Activated CD4-positive, alpha-beta T cell treated with anti-CD3 and anti-CD28 coated beads, Interleukin-2, amount 50 U/mL, for 24 hours (primary cell): ENCODE measurements around the gene UBASH3B.
"Not testable (repeated sequence)": the region's sequence is repeated elsewhere in the genome, so short reads cannot be mapped to it uniquely, and the experiment has no call there.

ENCODE experiments used
- DNase-seq, 2 donors: peaks; one replicate each; pipeline ENCODE4 v3.0.0-alpha.2; 2020; ENCODE audit warnings: low read depth in 1 of 2, low spot score in 1 of 2

Gene UBASH3B

DNA sequence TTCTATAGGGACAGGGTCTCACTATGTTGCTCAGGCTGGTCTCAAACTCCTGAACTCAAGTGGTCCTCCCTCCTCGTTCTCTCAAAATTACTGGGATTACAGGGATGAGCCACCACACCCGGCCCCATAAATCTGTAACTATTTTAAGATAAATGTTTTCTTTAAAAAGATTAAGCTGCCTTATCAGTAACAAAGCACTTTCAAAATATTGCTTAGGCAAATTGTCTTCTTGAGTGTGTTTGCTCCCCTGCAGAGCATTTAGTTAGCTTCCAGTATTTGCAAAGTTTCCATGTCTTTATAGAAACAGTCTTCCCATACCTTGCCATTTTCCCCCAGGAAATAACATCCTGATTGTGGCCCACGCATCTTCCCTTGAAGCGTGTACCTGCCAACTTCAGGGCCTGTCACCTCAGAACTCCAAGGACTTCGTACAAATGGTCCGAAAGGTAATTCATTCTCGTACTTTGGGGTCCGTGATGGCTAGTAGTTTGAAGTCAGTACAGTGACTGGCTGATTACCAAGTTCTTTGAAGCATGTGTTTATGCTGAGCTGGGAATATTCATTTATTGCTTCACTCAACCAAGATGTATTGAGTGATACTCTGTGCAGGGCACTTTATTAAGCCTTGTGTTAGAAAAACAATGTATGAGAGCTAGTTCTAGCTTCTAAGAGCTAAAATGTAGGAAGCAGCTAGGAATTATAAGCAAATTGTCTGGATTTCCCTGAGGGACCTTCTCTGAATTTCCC lies 152.4 kb downstream of the UBASH3B start:
- no peak for DNase-seq

DNA sequence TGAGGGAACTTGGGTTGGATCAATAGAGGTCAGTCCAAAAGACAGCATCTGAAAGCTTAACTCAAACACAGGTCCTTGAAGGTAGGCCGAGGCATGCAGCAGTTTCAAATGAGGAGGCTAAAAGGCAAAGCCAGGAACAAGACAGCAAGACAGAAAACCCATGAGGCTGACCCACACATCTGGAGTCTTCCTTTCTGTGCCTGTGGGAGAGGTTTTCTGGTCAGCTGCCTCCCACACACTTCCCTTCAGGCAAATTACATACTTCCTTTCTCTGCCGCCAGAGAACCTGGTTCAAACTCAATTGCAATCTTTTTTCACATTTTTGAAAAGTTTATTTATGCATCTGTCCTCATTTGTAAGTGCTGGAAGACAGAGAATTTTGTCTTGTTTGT lies 153.0 kb downstream of the UBASH3B start:
- no peak for DNase-seq

- no peak for DNase-seq
These were observed 154.3 kb downstream of the UBASH3B start for GRCh38 chr11:122809866-122810265.

DNA sequence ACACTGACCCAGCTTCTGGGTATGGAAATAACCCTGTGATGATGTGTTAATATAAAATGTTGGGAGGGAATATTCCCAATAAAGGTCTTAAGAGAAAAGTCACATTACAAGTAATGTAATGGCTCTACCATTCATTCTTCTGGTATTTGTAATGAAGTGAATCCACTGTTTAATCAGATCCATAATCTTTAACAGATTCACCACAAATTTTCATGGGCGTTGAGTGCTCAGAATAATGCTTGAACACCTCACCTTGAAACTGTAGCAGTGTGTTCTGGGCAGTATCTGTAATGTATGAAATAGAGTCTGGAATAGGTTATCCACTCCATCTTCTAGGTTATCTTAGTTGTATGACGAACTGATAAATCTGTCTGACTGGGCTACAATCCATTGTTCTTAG lies 156.2 kb downstream of the UBASH3B start:
- DNase-seq = no peak

- DNase-seq = no peak
These were observed 157.1 kb downstream of the UBASH3B start for GRCh38 chr11:122812638-122813037.

DNA sequence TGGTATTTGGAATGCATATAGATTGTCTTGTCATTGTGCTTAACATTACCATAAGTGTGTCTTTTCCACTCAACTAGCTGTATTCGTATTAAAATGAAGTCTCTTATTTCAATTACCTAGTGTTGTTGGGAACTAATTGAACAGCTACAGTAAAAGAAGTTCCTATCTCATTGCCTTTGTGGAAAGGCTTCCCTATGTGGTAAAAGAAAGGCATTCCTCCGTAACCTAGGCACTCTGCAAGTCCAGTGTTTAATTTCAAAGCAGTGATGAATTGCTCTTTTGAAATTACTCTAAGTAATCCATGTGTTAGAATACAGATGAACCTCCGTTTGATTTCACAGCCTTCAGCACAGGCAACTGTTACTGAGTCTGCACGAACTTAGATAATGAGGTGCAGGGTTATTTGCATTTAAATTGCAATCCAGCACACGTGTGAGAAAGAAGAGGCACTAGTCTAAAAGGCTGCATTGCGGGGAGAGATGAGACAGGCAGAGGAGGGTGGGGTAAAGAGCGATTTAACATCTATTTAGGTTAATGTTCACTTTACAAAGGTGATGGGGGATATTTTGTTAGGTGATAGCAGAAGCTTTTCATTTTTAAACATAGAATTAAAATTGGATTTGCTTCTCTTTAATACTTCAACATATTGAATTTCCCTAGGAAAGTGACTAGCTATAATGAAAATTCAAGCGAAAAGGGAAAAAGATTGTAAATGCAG lies 157.8 kb downstream of the UBASH3B start:
- no peak for DNase-seq

- DNase-seq = no peak
These were observed 158.4 kb downstream of the UBASH3B start for GRCh38 chr11:122813894-122814270.

DNA sequence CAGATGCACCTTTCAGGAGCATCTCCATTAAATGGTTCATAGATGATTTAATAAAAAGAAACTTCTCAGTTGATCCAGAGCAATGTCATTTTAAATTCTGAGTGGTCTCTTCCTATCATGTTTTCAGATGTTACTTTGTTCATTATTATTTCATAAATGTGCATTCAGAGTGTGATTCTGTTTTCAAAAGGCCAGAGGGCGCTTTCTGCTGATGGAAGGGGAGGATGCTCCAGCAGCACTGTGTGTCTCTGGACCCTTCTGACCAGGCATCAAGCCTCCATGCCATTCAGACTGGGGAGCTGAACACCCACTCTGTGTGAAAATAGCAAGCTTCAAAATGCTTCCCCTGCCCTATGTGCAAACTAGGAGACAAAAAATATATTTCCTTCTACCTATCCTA lies 158.9 kb downstream of the UBASH3B start:
- DNase-seq = no peak

- no peak for DNase-seq
These were observed 160.4 kb downstream of the UBASH3B start for GRCh38 chr11:122815900-122816299.

DNA sequence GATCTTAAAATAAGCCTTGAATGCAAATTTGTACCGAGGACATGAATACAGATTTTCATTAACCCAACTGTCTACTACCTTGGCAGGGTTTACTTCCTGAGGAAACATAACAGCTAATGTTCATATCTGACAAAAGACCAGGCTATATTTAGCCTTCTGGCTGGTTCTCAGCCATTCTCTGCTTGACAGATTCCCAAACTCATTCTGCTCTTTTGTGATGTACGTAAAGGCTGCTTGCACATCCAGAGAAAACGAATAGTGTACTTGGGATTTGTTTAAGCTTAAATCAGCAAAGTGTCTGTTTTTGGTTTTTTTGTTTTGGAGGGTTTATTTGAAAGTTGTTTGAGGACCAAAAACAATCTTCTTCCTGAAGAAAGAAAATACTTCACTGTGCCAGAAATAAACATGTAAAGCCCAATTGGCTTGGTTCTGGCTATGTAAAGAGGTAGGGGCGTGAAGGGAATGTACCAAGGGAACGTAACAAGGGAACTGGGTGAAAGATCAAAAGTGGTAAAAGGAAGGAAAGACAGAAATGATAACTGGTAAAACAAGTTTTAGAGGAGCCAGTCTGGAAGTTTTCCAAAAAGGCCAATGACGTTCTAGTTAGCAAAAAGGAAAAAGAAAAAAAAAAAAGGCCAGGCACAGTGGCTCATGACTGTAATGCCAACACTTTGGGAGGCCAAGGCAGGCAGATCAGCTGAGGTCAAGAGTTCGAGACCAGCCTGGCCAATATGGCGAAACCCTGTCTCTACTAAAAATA lies 161.4 kb downstream of the UBASH3B start:
- DNase-seq = no peak

DNA sequence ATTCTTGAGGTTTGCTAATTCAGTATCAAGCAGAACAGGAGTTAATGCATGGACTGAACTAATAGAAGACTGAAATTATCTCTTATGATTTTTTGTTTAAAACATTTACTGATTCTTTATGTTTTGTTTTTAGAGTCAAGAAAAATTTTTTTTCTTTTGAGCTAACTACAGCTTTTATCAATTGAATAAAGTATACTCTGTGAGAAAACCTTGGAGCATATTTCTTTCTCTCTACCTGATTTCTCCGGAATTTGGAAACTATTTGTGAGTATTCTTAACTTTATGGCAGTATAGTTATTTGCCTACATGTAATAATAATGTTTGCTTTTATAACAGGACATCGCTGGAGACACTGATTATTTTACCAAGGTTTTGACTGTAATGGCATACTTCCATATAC lies 164.6 kb downstream of the UBASH3B start:
- no peak for DNase-seq

DNA sequence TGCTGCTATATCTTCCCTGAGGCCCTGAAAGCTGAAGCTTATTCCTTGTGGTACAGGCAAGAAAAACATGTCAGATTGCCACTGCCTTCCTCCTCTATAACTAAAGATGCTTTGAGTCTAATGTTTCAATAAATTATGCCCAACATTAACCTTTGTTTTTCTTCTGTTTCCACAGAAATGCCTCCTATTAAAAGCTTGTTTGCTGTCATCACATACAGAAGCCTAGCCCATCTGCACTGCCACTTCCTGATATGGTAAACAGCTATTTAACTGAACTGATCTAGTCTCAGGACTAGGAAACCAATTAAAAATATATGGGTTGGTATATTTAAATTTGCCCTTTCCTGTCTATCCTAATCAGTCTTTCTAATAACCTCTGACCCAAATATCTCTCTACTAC lies 165.6 kb downstream of the UBASH3B start:
- no peak for DNase-seq

GRCh38 chr11:122822241-122822640 lies 166.7 kb downstream of the UBASH3B start:
- no peak for DNase-seq

- no peak for DNase-seq
These were observed 168.0 kb downstream of the UBASH3B start for GRCh38 chr11:122823564-122823963.

DNA sequence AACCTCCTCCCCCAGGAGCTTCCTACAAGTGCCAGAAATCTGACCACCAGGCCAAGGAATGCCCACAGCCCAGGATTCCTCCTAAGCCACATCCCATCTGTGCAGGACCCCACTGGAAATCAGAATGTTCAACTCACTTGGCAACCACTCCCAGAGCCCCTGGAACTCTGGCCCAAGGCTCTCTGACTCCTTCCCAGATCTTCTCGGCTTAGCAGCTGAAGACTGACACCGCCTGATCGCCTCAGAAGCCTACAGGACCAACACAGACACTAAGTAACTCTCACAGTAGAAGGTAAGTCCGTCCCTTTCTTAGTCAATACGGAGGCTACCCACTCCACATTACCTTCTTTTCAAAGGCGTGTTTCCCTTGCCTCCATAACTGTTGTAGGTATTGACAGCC lies 173.8 kb downstream of the UBASH3B start:
- DNase-seq = not testable (repeated sequence)

- not testable (repeated sequence) for DNase-seq
These were observed 176.8 kb downstream of the UBASH3B start for GRCh38 chr11:122832297-122832696.

DNA sequence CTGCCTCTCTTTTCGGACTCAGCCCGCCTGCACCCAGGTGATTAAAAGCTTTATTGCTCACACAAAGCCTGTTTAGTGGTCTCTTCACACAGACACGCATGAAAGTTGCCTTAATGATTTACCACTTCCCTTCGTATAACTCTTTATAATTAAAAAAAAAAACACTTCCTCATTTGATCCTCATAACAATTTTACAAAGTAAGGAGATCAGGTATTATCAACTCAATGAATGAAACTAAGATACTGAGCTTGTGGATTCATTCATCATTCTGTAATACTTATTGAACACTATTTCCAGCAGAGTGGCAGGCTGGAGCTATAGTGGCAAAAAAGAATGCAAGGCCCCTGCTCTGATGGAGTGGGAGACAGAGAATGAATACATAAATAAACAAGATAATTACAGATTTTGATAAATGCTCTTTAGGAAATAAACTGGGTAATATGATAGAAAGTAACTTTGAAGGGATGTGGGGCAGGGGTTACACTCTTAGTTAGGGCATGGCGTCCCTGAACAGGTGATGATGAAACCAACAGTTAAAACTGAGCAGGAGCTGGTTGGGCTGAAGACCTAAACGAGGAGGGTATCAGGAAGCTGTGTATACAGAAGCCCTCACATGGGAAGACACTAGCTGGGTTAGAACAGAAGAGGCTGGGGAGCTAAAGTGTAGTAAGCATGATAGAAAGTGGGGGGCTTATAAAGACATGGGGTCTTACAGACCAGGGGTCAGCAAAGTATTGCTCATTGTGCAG lies 177.4 kb downstream of the UBASH3B start:
- DNase-seq = no peak

- DNase-seq = no peak
These were observed 178.4 kb downstream of the UBASH3B start for GRCh38 chr11:122833846-122834464.

- no peak for DNase-seq
These were observed 181.4 kb downstream of the UBASH3B start for GRCh38 chr11:122836916-122837315.

DNA sequence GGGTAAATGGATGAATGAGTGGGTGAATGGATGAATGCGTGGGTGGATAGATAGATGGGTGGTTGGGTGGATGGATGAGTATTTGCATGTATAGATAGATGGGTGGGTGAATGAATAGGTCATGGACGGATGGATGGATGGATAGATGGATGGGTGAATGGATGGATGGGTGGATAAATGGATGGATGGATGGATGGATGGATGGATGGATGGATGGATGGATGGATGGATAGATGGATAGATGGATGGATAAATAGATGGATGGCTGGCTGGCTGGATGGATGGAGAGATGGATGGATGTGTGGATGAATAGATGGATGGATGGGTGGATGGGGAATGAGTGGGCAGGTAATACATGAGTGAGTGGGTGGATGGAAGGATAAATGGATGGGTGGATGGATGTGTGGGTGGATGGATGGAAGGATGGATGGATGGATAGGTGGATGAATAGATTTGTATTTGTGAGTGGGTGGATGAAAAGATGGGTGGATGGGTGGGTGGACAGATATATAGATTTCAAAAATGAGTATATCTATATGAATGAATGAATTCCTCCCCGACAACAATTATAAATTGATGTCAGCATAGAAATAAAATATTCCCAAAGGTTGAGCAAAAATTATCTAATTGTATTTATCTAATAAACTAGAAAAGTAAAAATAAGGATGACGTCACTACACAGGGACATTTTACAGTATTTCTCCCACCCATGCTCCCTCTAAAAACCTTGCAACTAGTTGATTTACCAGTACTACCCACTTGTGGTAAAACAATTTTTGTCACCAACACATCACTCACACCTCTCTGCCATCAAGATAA lies 182.2 kb downstream of the UBASH3B start:
- no peak for DNase-seq
